ENCODE measurements around the gene PDE1A. TPM values are rescaled to one million over a fixed set of nuclear protein-coding genes. Genes with fewer than 3 reads are reported as not detected.

The PDE1A gene
- total and polyA plus RNA-seq, 10 of the 15 experiments (the other 5 are each of a cell fraction or from before 2014, with no cell fraction given): 1.1 TPM; not detected in 9

DNA sequence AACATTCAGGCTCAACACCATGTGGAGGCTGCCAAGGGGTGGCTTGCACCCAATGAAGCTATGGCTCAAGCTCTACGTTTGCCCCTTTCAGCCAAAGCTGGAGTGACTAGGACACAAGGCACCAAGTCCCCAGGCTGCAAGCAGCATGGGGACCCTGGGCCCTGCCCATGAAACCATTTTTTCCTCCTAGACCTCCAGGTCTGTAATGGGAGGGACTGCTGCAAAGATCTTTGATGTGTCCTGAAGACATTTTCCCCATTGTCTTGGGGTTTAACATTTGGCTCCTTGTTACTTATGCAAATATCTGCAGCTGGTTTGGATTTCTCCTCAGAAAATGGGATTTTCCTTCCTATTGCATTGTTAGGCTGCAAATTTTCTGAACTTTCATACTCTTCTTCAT lies 51.0 kb downstream of the PDE1A start:
- Histone ChIP-seq H2AFZ (ENCODE audit: control insufficient read depth, low read depth, low read length) (no peak overlapping the region), H3K9ac (ENCODE audit: control insufficient read depth, insufficient read depth, low read length) (no peak overlapping the region), H3K4me2 (ENCODE audit: control insufficient read depth, insufficient read depth) (no peak overlapping the region), H3K9me3 (replicated peaks; ENCODE audit: control insufficient read depth, insufficient read depth, low read length) (no peaks in the 10 kb centered on the region), H3K4me3 (no peak overlapping the region), H3K79me2 (ENCODE audit: control insufficient read depth, insufficient read depth, low read length) (no peaks in the 10 kb centered on the region), H4K20me1 (ENCODE audit: control insufficient read depth, insufficient read depth) (no peaks in the 10 kb centered on the region), H3K27ac (ENCODE audit: control insufficient read depth, insufficient read depth) (no peak overlapping the region), H3K4me1 (ENCODE audit: control insufficient read depth, insufficient read depth, low read length) (no peaks in the 10 kb centered on the region), H3K36me3 (ENCODE audit: control insufficient read depth in 2 of 2, insufficient read depth in 2 of 2, low read length in 1 of 2) (no peaks in the 10 kb centered on the region), H3K27me3 (replicated peaks in 1 of 2; ENCODE audit: control insufficient read depth in 2 of 2, insufficient read depth in 2 of 2, low read length in 1 of 2) (no peaks in the 10 kb centered on the region)
- intact Hi-C loops (cut with micrococcal nuclease; ENCODE audit: unreplicated experiment) (no loop called here), in situ Hi-C loops (cut with MboI) (no loop called here)
- no peak for ATAC-seq
- TF ChIP-seq TBL1XR1 (IDR thresholded peaks at IDR 0.05; ENCODE audit: low read depth, low read length) (no peak), EZH2 (IDR thresholded peaks at IDR 0.05; ENCODE audit: borderline replicate concordance, control insufficient read depth, low read depth, low read length) (no peak), BACH1 (IDR thresholded peaks at IDR 0.05; ENCODE audit: borderline replicate concordance) (no peak), MYB (IDR thresholded peaks at IDR 0.05; ENCODE audit: borderline replicate concordance, low read depth, low read length) (no peak), NRF1 (conservative IDR thresholded peaks at IDR 0.05; ENCODE audit: low read depth, low read length) (no peak), STAT1 (conservative IDR thresholded peaks at IDR 0.05) (no peak), CBX5 (IDR thresholded peaks at IDR 0.05; ENCODE audit: low read depth) (no peak), STAT3 (IDR thresholded peaks at IDR 0.05; ENCODE audit: low read depth, low read length) (no peak), ASH2L (IDR thresholded peaks at IDR 0.05; ENCODE audit: borderline replicate concordance, low read depth) (no peak), YBX1 (IDR thresholded peaks at IDR 0.05) (no peak), JUNB (IDR thresholded peaks at IDR 0.05) (no peak), ZNF24 (IDR thresholded peaks at IDR 0.05) (no peak), NR2C2 (IDR thresholded peaks at IDR 0.05; ENCODE audit: borderline replicate concordance, control insufficient read depth, insufficient read length, low read depth) (no peak)
- 0% methylated on average over 1 of the region's 1 CpG for WGBS (ENCODE audit: insufficient coverage, insufficient replicate concordance, low lambda C conversion rate, missing lambda C conversion rate)
- SMC1A ChIA-PET (ENCODE audit: uncharacterized antibody, unreplicated experiment): no interaction called here
- RAD21 ChIA-PET (ENCODE audit: unreplicated experiment): no interaction called here
- BruUV-seq (replicated peaks): no TSS peak
- CTCF ChIA-PET: no interaction called here
- no peak for DNase-seq (ENCODE audit: low read depth, low spot score)
- POLR2A ChIA-PET: no interaction called here
- FAIRE-seq: no peak

Measured in GM12878 (cell line).